HepG2 (cell line): Measurements from ENCODE around the gene MAT2A. TPM values are rescaled to one million over a fixed set of nuclear protein-coding genes. Genes with fewer than 3 reads are reported as not detected.
A peak's percentile ranks its signal among the peaks of the same experiment; 100 is the strongest.

ENCODE experiments used
- ATAD3A ChIP-seq: sonication (generic); formaldehyde crosslinking; IDR thresholded peaks from 2 replicates; pipeline ENCODE4 v1.4.0; 2020; ENCODE audit warnings: missing genetic modification reagents
- CBX5 ChIP-seq: sonication (generic); formaldehyde crosslinking; IDR thresholded peaks from 2 replicates; pipeline ENCODE4 v1.4.0; 2020; ENCODE audit warnings: missing genetic modification reagents, borderline replicate concordance
- CHD4 ChIP-seq: fragments of 200-600 bp; sonication (generic); IDR thresholded peaks from 2 replicates; pipeline ENCODE4 v1.7.0; 2017; ENCODE audit warnings: mild to moderate bottlenecking, low read length, borderline replicate concordance
- CTCF ChIP-seq: sonication (generic); formaldehyde crosslinking; IDR thresholded peaks from 2 replicates; pipeline ENCODE4 v1.5.0; 2020; ENCODE audit warnings: mild to moderate bottlenecking, missing genetic modification reagents, moderate library complexity
- ETV5 ChIP-seq: IDR thresholded peaks from 2 replicates; pipeline ENCODE4 v1.6.1; 2018; ENCODE audit warnings: missing biosample characterization, missing genetic modification reagents, inconsistent platforms, borderline replicate concordance
- GFI1 ChIP-seq: sonication (generic); formaldehyde crosslinking; IDR thresholded peaks from 2 replicates; pipeline ENCODE4 v1.5.0; 2020; ENCODE audit warnings: missing genetic modification reagents, mild to moderate bottlenecking, borderline replicate concordance
- GTF3A ChIP-seq: sonication (generic); formaldehyde crosslinking; conservative IDR thresholded peaks from 2 replicates; pipeline ENCODE4 v1.4.0; 2020; ENCODE audit warnings: mild to moderate bottlenecking, missing genetic modification reagents
- HNRNPL ChIP-seq: fragments of 200-400 bp; formaldehyde crosslinking; IDR thresholded peaks from 2 replicates; pipeline ENCODE4 v1.6.1; 2017; ENCODE audit warnings: mild to moderate bottlenecking, low read depth, low read length
- HOXA5 ChIP-seq: sonication (generic); formaldehyde crosslinking; IDR thresholded peaks from 2 replicates; pipeline ENCODE4 v1.4.0; 2020; ENCODE audit warnings: missing genetic modification reagents
- KDM5A ChIP-seq: fragments of 200-600 bp; sonication (generic); IDR thresholded peaks from 2 replicates; pipeline ENCODE4 v1.7.0; 2018; ENCODE audit warnings: antibody characterized with exemption, mild to moderate bottlenecking, low read length, borderline replicate concordance
- LCORL ChIP-seq, 2 experiments: fragments of 450-650 bp in 1 of 2; sonication (generic) in 1 of 2; formaldehyde crosslinking in 1 of 2; IDR thresholded peaks; 2 replicates each; pipeline versions ENCODE4 v1.5.0 to v1.6.1; 2017 to 2020; ENCODE audit warnings: antibody characterized with exemption in 1 of 2, missing genetic modification reagents in 1 of 2
- NFYC ChIP-seq: IDR thresholded peaks from 2 replicates; pipeline ENCODE4 v1.6.1; 2016; ENCODE audit warnings: missing genetic modification reagents, missing compliant biosample characterization
- PATZ1 ChIP-seq: sonication (generic); formaldehyde crosslinking; IDR thresholded peaks from 2 replicates; pipeline ENCODE4 v1.4.0; 2020; ENCODE audit warnings: missing genetic modification reagents
- RCOR2 ChIP-seq: IDR thresholded peaks from 2 replicates; pipeline ENCODE4 v1.6.1; 2016; ENCODE audit warnings: missing biosample characterization, missing genetic modification reagents
- SAFB2 ChIP-seq: sonication (generic); formaldehyde crosslinking; IDR thresholded peaks from 2 replicates; pipeline ENCODE4 v1.5.1; 2020; ENCODE audit warnings: missing genetic modification reagents, low read depth, mild to moderate bottlenecking, borderline replicate concordance
- TCF12 ChIP-seq, 2 experiments: fragments of 450-650 bp in 1 of 2; sonication (generic) in 1 of 2; formaldehyde crosslinking in 1 of 2; IDR thresholded peaks; 2 replicates each; pipeline versions ENCODE4 v1.6.1 to v1.8.0; 2017 to 2022; ENCODE audit warnings: antibody characterized with exemption in 1 of 2, mild to moderate bottlenecking in 1 of 2, missing genetic modification reagents in 1 of 2, moderate library complexity in 1 of 2
- TFAP4 ChIP-seq: sonication (generic); IDR thresholded peaks from 2 replicates; pipeline ENCODE4 v1.6.1; 2016; ENCODE audit warnings: low read depth, borderline replicate concordance
- ZNF17 ChIP-seq: sonication (generic); formaldehyde crosslinking; IDR thresholded peaks from 2 replicates; pipeline ENCODE4 v1.5.0; 2020; ENCODE audit warnings: mild to moderate bottlenecking, missing genetic modification reagents
- ZNF205 ChIP-seq: IDR thresholded peaks from 2 replicates; pipeline ENCODE4 v1.6.1; 2018; ENCODE audit warnings: missing biosample characterization, missing genetic modification reagents
- ZNF34 ChIP-seq: sonication (generic); formaldehyde crosslinking; IDR thresholded peaks from 2 replicates; pipeline ENCODE4 v1.4.0; 2020; ENCODE audit warnings: mild to moderate bottlenecking, missing genetic modification reagents, borderline replicate concordance
- ZNF44 ChIP-seq: sonication (generic); formaldehyde crosslinking; IDR thresholded peaks from 2 replicates; pipeline ENCODE4 v1.5.1; 2020; ENCODE audit warnings: mild to moderate bottlenecking, missing genetic modification reagents
- ZNF501 ChIP-seq: sonication (generic); formaldehyde crosslinking; IDR thresholded peaks from 2 replicates; pipeline ENCODE4 v1.5.1; 2020; ENCODE audit warnings: mild to moderate bottlenecking, moderate library complexity, missing genetic modification reagents
- ZSCAN20 ChIP-seq: sonication (generic); formaldehyde crosslinking; IDR thresholded peaks from 2 replicates; pipeline ENCODE4 v1.4.0; 2020; ENCODE audit warnings: missing genetic modification reagents, mild to moderate bottlenecking, borderline replicate concordance
- ZXDC ChIP-seq: sonication (generic); formaldehyde crosslinking; IDR thresholded peaks from 2 replicates; pipeline ENCODE4 v1.5.0; 2020; ENCODE audit warnings: mild to moderate bottlenecking, missing genetic modification reagents
- polyA plus RNA-seq, 8 experiments: library from polyadenylated mRNA; depleted of rRNA in 3 of 8; stranded (reverse) in 7 of 8; unstranded in 1 of 8; fragments of >200 nt; fragmentation: Illumina TruSeq in 4 of 8; extraction: Trizol in 4 of 8; gene quantifications; 2 replicates each; pipeline versions ENCODE4 v1.2.1 to v1.2.3, GENCODE V29; 2011 to 2016; ENCODE audit warnings: low read depth in 4 of 8, missing spikeins in 1 of 8, mixed read lengths in 1 of 8; ENCODE audit not compliant: insufficient read depth in 1 of 8
- total RNA-seq, 5 experiments: library from RNA; depleted of rRNA; stranded (reverse); fragments of >200 nt; fragmentation: Illumina TruSeq; extraction: Trizol; gene quantifications; 2 replicates each; pipeline ENCODE4 v1.2.3, GENCODE V29; 2016; ENCODE audit warnings: low read depth in 1 of 5

Gene MAT2A
- total and polyA plus RNA-seq, 2 of the 13 experiments (the other 11 are each of a cell fraction or from before 2014, with no cell fraction given): 155 to 331 TPM

- TF ChIP-seq ZNF17 (CRISPR knock-in tag) (no peak), GTF3A (CRISPR knock-in tag) (no peak), LCORL (IDR thresholded peaks at IDR 0.05) (no peak), LCORL (CRISPR knock-in tag; IDR thresholded peaks at IDR 0.05) (peak; percentile 87), HOXA5 (CRISPR knock-in tag) (no peak), ZNF34 (CRISPR knock-in tag) (no peak), CBX5 (CRISPR knock-in tag) (no peak), NFYC (no peak), ZNF205 (CRISPR knock-in tag) (no peak), ATAD3A (CRISPR knock-in tag) (no peak), ETV5 (no peak; the same call in 1 of the 2 replicates), KDM5A (no peak), SAFB2 (CRISPR knock-in tag) (no peak), TFAP4 (peak; percentile 39; the same call in 1 of the 2 replicates), PATZ1 (peak; percentile 64; the same call in 1 of the 2 replicates), ZSCAN20 (CRISPR knock-in tag) (no peak), RCOR2 (no peak), HNRNPL (peak; percentile 92), ZXDC (CRISPR knock-in tag) (no peak), ZNF44 (CRISPR knock-in tag) (no peak), TCF12 (IDR thresholded peaks at IDR 0.05) (no peak), TCF12 (CRISPR knock-in tag; IDR thresholded peaks at IDR 0.05) (no peak), CHD4 (no peak), GFI1 (CRISPR knock-in tag) (no peak), ZNF501 (CRISPR knock-in tag) (no peak), CTCF (CRISPR knock-in tag) (peak; percentile 47)
Measured at GRCh38 chr2:85593023-85593422, 54.1 kb downstream of the MAT2A start (continued).
